K562 (cell line): ENCODE measurements around the gene SEPTIN1. TPM values are rescaled to one million over a fixed set of nuclear protein-coding genes. Genes with fewer than 3 reads are reported as not detected.

Source experiments
- ATF2 ChIP-seq: sonication (generic); formaldehyde crosslinking; IDR thresholded peaks from 2 replicates; pipeline ENCODE4 v1.8.1; 2022; ENCODE audit warnings: missing genetic modification reagents
- CEBPG ChIP-seq, 3 experiments: fragments of 200-800 bp in 1 of 3; sonication (Bioruptor generic) in 1 of 3; sonication (generic) in 1 of 3; formaldehyde crosslinking in 1 of 3; IDR thresholded peaks in 2 of 3; conservative IDR thresholded peaks in 1 of 3; 2 replicates each; pipeline versions ENCODE4 v1.6.1 to v1.8.0; 2016 to 2022; ENCODE audit warnings: missing compliant biosample characterization in 2 of 3, missing genetic modification characterization in 2 of 3, mild to moderate bottlenecking in 1 of 3, missing genetic modification reagents in 1 of 3
- ELK1 ChIP-seq: sonication (generic); formaldehyde crosslinking; IDR thresholded peaks from 2 replicates; pipeline ENCODE4 v1.8.1; 2022; ENCODE audit warnings: missing genetic modification reagents
- ETS2 ChIP-seq: IDR thresholded peaks from 2 replicates; pipeline ENCODE4 v1.6.1; 2016; ENCODE audit warnings: borderline replicate concordance, missing genetic modification characterization, mild to moderate bottlenecking, moderate library complexity, missing compliant biosample characterization; ENCODE audit not compliant: poor library complexity, severe bottlenecking
- FOXK1 ChIP-seq: sonication (generic); formaldehyde crosslinking; IDR thresholded peaks from 2 replicates; pipeline ENCODE4 v1.8.0; 2022; ENCODE audit warnings: missing genetic modification reagents, mild to moderate bottlenecking, borderline replicate concordance
- MAFK ChIP-seq: IDR thresholded peaks from 2 replicates; pipeline ENCODE4 v1.6.1; 2011; ENCODE audit warnings: low read length, improper control_type of control experiment
- NEUROD1 ChIP-seq: fragments of 150-350 bp; IDR thresholded peaks from 2 replicates; pipeline ENCODE4 v1.6.1; 2014; ENCODE audit warnings: borderline replicate concordance, low read length, low read depth; ENCODE audit not compliant: partially characterized antibody
- POLR3A ChIP-seq: IDR thresholded peaks from 2 replicates; pipeline ENCODE4 v1.6.1; 2011; ENCODE audit warnings: borderline replicate concordance, mild to moderate bottlenecking, moderate library complexity; ENCODE audit not compliant: insufficient read length, insufficient read depth; ENCODE audit errors: extremely low read depth
- SP1 ChIP-seq: sonication (generic); formaldehyde crosslinking; IDR thresholded peaks from 2 replicates; pipeline ENCODE4 v1.8.1; 2022; ENCODE audit warnings: mild to moderate bottlenecking, missing genetic modification reagents
- TGIF2 ChIP-seq: sonication (generic); formaldehyde crosslinking; IDR thresholded peaks from 2 replicates; pipeline ENCODE4 v1.8.1; 2022; ENCODE audit warnings: mild to moderate bottlenecking, missing genetic modification reagents, moderate library complexity
- YY1 ChIP-seq, 3 experiments: IDR thresholded peaks; 2 replicates each; pipeline ENCODE4 v1.6.1; 2011; ENCODE audit warnings: low read length in 2 of 3, mild to moderate bottlenecking in 2 of 3, moderate library complexity in 2 of 3, borderline replicate concordance in 1 of 3, control low read depth in 1 of 3, low read depth in 1 of 3; ENCODE audit not compliant: insufficient read depth in 3 of 3, insufficient replicate concordance in 2 of 3, control insufficient read depth in 1 of 3, insufficient read length in 1 of 3; ENCODE audit errors: extremely low read depth in 1 of 3
- ZNF12 ChIP-seq: sonication (generic); formaldehyde crosslinking; IDR thresholded peaks from 2 replicates; pipeline ENCODE4 v1.4.0; 2020; ENCODE audit warnings: mild to moderate bottlenecking, missing genetic modification reagents
- polyA plus RNA-seq, 8 experiments: library from polyadenylated mRNA; depleted of rRNA in 4 of 8; stranded (reverse) in 5 of 8; unstranded in 3 of 8; fragments of >200 nt; fragmentation: Nextera tagmentation in 2 of 8; fragmentation: Illumina TruSeq in 1 of 8; extraction: Ambion mirVana in 2 of 8; extraction: Trizol in 1 of 8; gene quantifications; 2 replicates each; pipeline versions ENCODE4 v1.2.1 to v1.2.3, GENCODE V29; 2011 to 2014; ENCODE audit warnings: inconsistent platforms in 1 of 8, missing spikeins in 1 of 8
- total RNA-seq, 7 experiments: library from RNA; depleted of rRNA in 6 of 7; stranded (reverse); fragments of >200 nt in 6 of 7; fragmentation: Illumina TruSeq in 2 of 7; extraction: Trizol in 2 of 7; gene quantifications; 2 replicates each; pipeline versions ENCODE4 v1.2.1 to v1.2.3, GENCODE V29; 2011 to 2021; ENCODE audit warnings: low replicate concordance in 1 of 7

The SEPTIN1 gene
- total and polyA plus RNA-seq, 9 of the 15 experiments (the other 6 are each of a cell fraction or from before 2014, with no cell fraction given), result 0.23 to 5.6 (median 1.7) TPM; not detected in 1

GRCh38 chr16:30407102-30407803 lies 24.9 kb upstream of the SEPTIN1 start, which contains the start of gene ZNF771 (continued):
- TF ChIP-seq SP1 (peak; percentile 92), MAFK (peak; percentile 19; the same call in 1 of the 2 replicates), CEBPG (CRISPR knock-in tag; IDR thresholded peaks at IDR 0.05) (peak; percentile 5; the same call in 1 of the 2 replicates), CEBPG (tag; conservative IDR thresholded peaks at IDR 0.05 in 1 of 2, IDR thresholded peaks at IDR 0.05 in 1 of 2) (no peak), ETS2 (tag) (no peak), ATF2 (CRISPR knock-in tag) (no peak), NEUROD1 (no peak), TGIF2 (no peak), POLR3A (no peak), YY1 (IDR thresholded peaks at IDR 0.05; ENCODE audit: borderline replicate concordance in 1 of 3, control insufficient read depth in 1 of 3, extremely low read depth in 1 of 3, insufficient read depth in 3 of 3, insufficient read length in 1 of 3, insufficient replicate concordance in 2 of 3, low read depth in 1 of 3, low read length in 2 of 3) (peak in 1 of 3 experiments; percentile 54), ELK1 (CRISPR knock-in tag) (no peak), FOXK1 (CRISPR knock-in tag) (no peak), ZNF12 (CRISPR knock-in tag) (peak; percentile 66; the same call in 1 of the 2 replicates)
